Measurements from ENCODE around the gene ZNF518A.

DNA sequence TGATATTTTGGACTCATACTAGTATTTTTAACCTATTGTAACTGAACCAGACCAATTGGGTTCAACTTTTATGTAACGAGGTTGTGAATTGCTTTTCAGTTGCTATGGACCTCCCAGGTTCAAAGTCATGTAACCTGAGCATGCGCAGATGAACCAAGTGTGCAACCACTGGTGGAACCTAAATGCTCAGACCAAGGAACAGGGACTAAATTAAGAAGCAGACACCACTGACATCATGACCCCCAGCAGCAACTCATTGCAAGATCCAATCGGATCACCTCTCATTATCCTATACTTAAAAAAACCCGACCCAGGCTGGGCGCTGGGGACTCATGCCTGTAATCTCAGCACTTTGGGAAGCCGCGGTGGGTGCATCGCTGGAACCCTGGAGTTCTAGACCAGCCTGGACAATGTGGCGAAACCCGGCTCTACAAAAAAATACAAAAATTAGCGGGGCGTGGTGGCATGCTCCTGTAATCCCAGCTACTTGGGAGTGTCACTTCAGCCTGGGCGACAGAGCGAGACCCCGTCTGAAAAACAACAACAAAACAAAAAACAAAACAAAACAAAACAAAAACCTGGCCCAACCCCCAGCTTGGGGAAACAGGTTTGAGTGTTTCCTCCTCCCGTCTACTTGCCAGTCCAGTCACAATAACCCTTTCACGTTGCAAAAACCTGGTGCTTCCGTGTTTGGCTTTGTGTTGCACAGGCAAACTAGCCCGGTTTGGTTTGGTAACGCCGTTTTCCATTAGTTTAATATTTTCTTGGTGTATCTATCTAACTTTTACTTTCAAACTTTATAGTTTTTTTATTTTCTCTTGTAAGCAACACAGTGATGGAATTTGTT is 11.3 kb upstream of the ZNF518A start:
- TF ChIP-seq, protein P1, sequence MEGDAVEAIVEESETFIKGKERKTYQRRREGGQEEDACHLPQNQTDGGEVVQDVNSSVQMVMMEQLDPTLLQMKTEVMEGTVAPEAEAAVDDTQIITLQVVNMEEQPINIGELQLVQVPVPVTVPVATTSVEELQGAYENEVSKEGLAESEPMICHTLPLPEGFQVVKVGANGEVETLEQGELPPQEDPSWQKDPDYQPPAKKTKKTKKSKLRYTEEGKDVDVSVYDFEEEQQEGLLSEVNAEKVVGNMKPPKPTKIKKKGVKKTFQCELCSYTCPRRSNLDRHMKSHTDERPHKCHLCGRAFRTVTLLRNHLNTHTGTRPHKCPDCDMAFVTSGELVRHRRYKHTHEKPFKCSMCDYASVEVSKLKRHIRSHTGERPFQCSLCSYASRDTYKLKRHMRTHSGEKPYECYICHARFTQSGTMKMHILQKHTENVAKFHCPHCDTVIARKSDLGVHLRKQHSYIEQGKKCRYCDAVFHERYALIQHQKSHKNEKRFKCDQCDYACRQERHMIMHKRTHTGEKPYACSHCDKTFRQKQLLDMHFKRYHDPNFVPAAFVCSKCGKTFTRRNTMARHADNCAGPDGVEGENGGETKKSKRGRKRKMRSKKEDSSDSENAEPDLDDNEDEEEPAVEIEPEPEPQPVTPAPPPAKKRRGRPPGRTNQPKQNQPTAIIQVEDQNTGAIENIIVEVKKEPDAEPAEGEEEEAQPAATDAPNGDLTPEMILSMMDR (IDR thresholded peaks at IDR 0.05; ENCODE audit: borderline replicate concordance, extremely low read depth, low read length, poor library complexity, severe bottlenecking) = no peak
- TF ChIP-seq EZH2 (IDR thresholded peaks at IDR 0.05; ENCODE audit: borderline replicate concordance, low read depth, low read length, severe bottlenecking) = no peak

Data from DND-41 (cell line).